Measurements from ENCODE around the gene ZNF669.

GRCh38 chr1:247121382-247121781 lies 17.2 kb upstream of the ZNF669 start:
- TF ChIP-seq CTCF (IDR thresholded peaks at IDR 0.05) (no peak), ZFX (IDR thresholded peaks at IDR 0.05; ENCODE audit: borderline replicate concordance) (no peak)
